Measurements from ENCODE around the gene TMEM203. TPM values are rescaled to one million over a fixed set of nuclear protein-coding genes. Genes with fewer than 3 reads are reported as not detected.

TMEM203 gene
- total RNA-seq, 4 donors from 2014 or later: 28.8 to 45.8 (median 34.8) TPM

DNA sequence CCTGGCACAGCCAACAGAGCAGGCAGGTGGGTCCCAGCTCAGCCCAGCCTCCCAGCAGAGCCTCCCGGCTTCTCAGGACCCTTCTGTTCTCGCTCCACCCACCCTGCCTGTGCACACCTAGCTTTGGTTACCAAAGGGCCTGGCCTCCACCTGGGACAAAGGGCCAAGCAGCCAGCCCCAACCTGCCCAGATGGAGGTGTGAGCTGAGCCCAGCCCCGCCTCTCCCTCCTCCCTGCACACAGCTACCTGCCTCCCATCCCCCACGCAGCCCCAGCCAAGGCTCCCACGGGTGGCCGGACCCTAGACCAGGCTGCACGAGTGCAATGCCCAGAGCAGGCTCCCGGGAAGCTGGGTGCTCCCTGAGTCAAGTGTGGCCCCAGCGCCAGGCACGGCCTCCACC lies 10.5 kb downstream of the TMEM203 start:
- DNase-seq (ENCODE audit: extremely low spot score): no peak
- H3K4me1 ChIP-seq: peaks cover 45 to 86% (median 62%) of the 10 kb centered on the region in 4 donors
- WGBS: 80% methylated on average over 9 of the region's 10 CpGs
- H3K4me3 ChIP-seq: no peak overlapping the region
- H3K9me3 ChIP-seq: no peaks in the 10 kb centered on the region
- H3K27me3 ChIP-seq: no peaks in the 10 kb centered on the region
- H3K36me3 ChIP-seq: peaks cover 10 to 25% (median 24%) of the 10 kb centered on the region in 4 donors
- TF ChIP-seq, protein P1, sequence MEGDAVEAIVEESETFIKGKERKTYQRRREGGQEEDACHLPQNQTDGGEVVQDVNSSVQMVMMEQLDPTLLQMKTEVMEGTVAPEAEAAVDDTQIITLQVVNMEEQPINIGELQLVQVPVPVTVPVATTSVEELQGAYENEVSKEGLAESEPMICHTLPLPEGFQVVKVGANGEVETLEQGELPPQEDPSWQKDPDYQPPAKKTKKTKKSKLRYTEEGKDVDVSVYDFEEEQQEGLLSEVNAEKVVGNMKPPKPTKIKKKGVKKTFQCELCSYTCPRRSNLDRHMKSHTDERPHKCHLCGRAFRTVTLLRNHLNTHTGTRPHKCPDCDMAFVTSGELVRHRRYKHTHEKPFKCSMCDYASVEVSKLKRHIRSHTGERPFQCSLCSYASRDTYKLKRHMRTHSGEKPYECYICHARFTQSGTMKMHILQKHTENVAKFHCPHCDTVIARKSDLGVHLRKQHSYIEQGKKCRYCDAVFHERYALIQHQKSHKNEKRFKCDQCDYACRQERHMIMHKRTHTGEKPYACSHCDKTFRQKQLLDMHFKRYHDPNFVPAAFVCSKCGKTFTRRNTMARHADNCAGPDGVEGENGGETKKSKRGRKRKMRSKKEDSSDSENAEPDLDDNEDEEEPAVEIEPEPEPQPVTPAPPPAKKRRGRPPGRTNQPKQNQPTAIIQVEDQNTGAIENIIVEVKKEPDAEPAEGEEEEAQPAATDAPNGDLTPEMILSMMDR (IDR thresholded peaks at IDR 0.05): no peak
- TF ChIP-seq EP300 (IDR thresholded peaks at IDR 0.05) (no peak), POLR2A (IDR thresholded peaks at IDR 0.05; ENCODE audit: low read depth) (no peak), POLR2AphosphoS5 (IDR thresholded peaks at IDR 0.05) (no peak)
- H3K27ac ChIP-seq (replicated peaks in 1 of 4): no peak overlapping the region
- intact Hi-C loops (cut with DNase I): no loop called here

DNA sequence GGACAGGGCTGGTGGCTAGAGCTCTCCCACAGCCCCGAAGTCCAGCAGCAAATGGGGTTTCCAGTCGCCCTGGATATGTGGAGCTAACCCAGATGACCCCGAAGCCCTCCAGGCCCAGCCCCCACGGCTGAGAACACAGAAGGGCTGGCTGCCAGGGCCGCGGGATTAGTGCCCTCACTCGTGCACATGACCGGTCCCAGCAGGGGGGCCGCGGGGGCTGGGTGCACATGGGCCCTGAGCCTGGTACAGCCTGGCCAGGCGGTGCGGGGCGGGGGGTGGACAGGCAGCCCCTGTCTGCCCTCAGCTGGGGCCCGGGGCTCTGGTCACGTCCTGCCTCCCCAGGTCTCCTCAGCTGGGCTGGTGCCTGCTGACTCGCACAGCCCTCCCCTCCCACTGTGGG lies 11.1 kb downstream of the TMEM203 start:
- TF ChIP-seq, protein P1 (IDR thresholded peaks at IDR 0.05): no peak
- TF ChIP-seq POLR2AphosphoS5 (IDR thresholded peaks at IDR 0.05) (no peak), EP300 (IDR thresholded peaks at IDR 0.05) (no peak), POLR2A (IDR thresholded peaks at IDR 0.05; ENCODE audit: low read depth) (no peak)
- peaks cover 45 to 86% (median 62%) of the 10 kb centered on the region in 4 donors for H3K4me1 ChIP-seq
- H3K4me3 ChIP-seq: no peak overlapping the region
- no peak for DNase-seq (ENCODE audit: extremely low spot score)
- WGBS: no CpG with 5 or more reads among the region's 16 CpGs
- no peaks in the 10 kb centered on the region for H3K27me3 ChIP-seq
- H3K9me3 ChIP-seq: no peaks in the 10 kb centered on the region
- intact Hi-C loops (cut with DNase I): no loop called here
- no peak overlapping the region for H3K27ac ChIP-seq (replicated peaks in 1 of 4)
- H3K36me3 ChIP-seq: peaks cover 11 to 28% (median 27%) of the 10 kb centered on the region in 4 donors

DNA sequence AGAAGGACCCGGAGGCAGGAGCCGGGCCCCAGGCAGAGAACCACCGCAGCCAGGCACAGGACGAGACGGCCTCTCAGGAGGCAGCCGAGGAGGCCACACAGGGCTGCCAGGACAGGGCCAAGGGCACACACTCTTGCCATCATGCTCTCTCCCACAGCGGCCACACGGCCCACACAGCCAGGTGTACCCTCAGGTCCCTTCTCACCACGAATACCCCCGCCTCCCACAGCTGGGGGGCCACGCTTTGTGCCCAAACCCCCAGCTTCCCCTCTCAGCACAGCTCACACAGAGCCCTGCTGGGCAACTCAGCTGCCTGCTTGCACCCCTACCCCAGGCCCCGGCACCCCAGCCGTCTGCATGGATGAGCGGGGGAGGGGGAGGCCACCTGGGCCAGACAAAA lies 11.7 kb downstream of the TMEM203 start:
- TF ChIP-seq EP300 (IDR thresholded peaks at IDR 0.05) (no peak), POLR2AphosphoS5 (IDR thresholded peaks at IDR 0.05) (no peak), POLR2A (IDR thresholded peaks at IDR 0.05; ENCODE audit: low read depth) (no peak)
- TF ChIP-seq, protein P1 (IDR thresholded peaks at IDR 0.05): no peak
- no peaks in the 10 kb centered on the region for H3K9me3 ChIP-seq
- peaks cover 11 to 28% (median 27%) of the 10 kb centered on the region in 4 donors for H3K36me3 ChIP-seq
- no peak for DNase-seq (ENCODE audit: extremely low spot score)
- H3K27me3 ChIP-seq: no peaks in the 10 kb centered on the region
- peaks cover 43 to 85% (median 60%) of the 10 kb centered on the region in 4 donors for H3K4me1 ChIP-seq
- 80% methylated on average over 8 of the region's 14 CpGs for WGBS
- intact Hi-C loops (cut with DNase I): no loop called here
- H3K27ac ChIP-seq (replicated peaks in 1 of 4): no peak overlapping the region
- no peak overlapping the region for H3K4me3 ChIP-seq

DNA sequence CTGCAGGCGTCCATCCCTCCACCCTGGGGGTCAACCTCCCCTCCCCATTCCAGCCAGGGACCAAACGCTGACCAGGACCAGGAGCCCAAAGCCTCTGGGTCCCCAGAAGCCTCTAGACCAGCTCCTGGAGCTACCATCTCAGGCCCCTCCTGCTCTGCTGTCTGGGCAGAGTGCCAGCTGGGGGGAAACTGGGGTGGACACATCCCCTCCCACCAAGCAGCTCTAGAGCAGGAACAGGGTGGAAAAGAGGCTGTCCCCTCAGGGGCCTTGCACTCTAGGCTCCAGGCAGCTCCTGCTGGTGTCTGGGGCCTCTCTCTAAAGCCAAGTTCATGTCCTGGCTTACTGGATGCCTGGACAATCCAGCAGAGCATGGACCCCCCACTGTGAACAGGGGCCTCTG lies 12.6 kb downstream of the TMEM203 start:
- Histone ChIP-seq H3K4me3 (no peak overlapping the region), H3K36me3 (peaks cover 11 to 28% (median 27%) of the 10 kb centered on the region in 4 donors), H3K27ac (replicated peaks in 1 of 4) (no peak overlapping the region), H3K9me3 (no peaks in the 10 kb centered on the region), H3K27me3 (no peaks in the 10 kb centered on the region), H3K4me1 (peaks cover 35 to 79% (median 53%) of the 10 kb centered on the region in 4 donors)
- WGBS: 100% methylated on average over 1 of the region's 2 CpGs
- DNase-seq (ENCODE audit: extremely low spot score): no peak
- intact Hi-C loops (cut with DNase I): no loop called here
- no peak for TF ChIP-seq POLR2AphosphoS5 (IDR thresholded peaks at IDR 0.05)
- TF ChIP-seq POLR2A (IDR thresholded peaks at IDR 0.05; ENCODE audit: low read depth): no peak
- no peak for TF ChIP-seq EP300 (IDR thresholded peaks at IDR 0.05)
- TF ChIP-seq, protein P1 (IDR thresholded peaks at IDR 0.05): no peak

DNA sequence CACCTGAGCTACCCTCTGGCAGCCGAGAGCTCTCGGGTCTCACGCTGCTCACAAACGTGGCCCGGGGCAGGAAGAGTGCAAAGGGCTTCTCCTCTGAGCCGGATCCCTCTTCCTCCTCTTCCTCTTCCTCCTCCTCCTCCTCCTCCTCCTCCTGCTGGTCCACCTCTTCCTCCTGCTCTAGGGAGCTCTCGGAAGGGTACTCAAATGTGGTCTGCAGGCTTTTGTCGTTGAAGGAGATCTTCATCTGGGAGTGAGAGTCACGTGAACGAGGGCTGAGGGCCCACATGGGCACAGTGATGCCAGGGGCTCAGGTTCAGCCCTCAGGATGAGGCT lies 13.0 kb downstream of the TMEM203 start:
- 82% methylated on average over 8 of the region's 10 CpGs for WGBS
- Histone ChIP-seq H3K9me3 (no peaks in the 10 kb centered on the region), H3K27ac (replicated peaks in 1 of 4) (no peak overlapping the region), H3K4me3 (no peak overlapping the region), H3K4me1 (peaks cover 35 to 79% (median 53%) of the 10 kb centered on the region in 4 donors), H3K36me3 (peaks cover 11 to 28% (median 27%) of the 10 kb centered on the region in 4 donors), H3K27me3 (no peaks in the 10 kb centered on the region)
- DNase-seq (ENCODE audit: extremely low spot score): no peak
- TF ChIP-seq EP300 (IDR thresholded peaks at IDR 0.05) (no peak), POLR2AphosphoS5 (IDR thresholded peaks at IDR 0.05) (no peak)
- TF ChIP-seq, protein P1 (IDR thresholded peaks at IDR 0.05): no peak
- intact Hi-C loops (cut with DNase I): no loop called here

Measured in esophagus muscularis mucosa (tissue), 4 donors.